Hepatic stellate cell (primary cell): ENCODE data around the gene FBRSL1.
"Not testable (repeated sequence)": the region's sequence is repeated elsewhere in the genome, so short reads cannot be mapped to it uniquely, and the experiment has no call there.

ENCODE experiments used
- DNase-seq: peaks from one replicate; pipeline ENCODE4 v3.0.0; 2011; ENCODE audit warnings: low spot score

Gene FBRSL1

GRCh38 chr12:132471011-132471857, 18.7 kb upstream of the FBRSL1 start:
- no peak for DNase-seq

- DNase-seq, result no peak
Observed at GRCh38 chr12:132471858-132472255, 18.1 kb upstream of the FBRSL1 start.

- DNase-seq, result no peak
Observed at GRCh38 chr12:132472386-132472785, 17.6 kb upstream of the FBRSL1 start.

DNA sequence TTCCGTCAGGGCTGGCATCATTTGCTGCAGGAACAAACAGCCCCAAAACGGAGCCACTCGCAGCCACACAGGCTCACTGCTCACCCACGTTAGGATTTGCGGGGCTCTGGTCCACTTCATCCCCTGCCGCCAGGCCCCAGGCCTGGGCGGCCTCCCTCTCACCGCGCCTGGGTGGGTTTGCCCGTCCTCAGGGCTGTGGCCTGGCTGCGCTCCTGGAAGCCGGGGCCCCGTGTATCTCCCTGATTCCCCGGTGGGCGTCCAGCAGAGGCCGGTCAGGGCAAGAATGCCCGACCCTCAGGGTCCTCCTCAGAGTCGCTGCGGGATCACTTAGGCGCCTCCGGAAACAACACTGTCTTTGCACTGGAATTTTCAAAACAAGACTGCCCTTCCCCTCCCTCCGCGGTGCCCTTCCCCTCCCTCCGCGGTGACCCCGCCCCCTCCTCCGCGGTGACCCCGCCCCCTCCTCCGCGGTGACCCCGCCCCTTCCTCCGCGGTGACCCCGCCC, 15.7 kb upstream of the FBRSL1 start:
- no peak for DNase-seq

- not testable (repeated sequence) for DNase-seq
Observed at GRCh38 chr12:132474799-132475303, 15.1 kb upstream of the FBRSL1 start.

GRCh38 chr12:132475304-132476037, 14.5 kb upstream of the FBRSL1 start:
- no peak for DNase-seq

DNA sequence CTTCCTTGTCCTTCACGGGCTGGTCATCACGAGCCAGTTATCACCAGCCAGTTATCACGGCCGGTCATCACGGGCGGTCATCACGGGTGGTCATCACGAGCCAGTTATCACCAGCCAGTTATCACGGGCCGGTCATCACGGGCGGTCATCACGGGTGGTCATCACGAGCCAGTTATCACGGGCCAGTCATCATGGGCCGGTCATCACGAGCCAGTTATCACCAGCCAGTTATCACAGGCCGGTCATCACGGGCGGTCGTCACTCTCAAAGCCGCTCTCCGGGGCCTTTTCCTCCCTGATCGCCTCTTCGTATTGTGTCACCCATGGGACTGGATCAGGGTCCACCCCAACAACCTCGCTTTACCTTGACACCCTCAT, 13.9 kb upstream of the FBRSL1 start:
- DNase-seq, result no peak

- no peak for DNase-seq
Observed at GRCh38 chr12:132476421-132476820, 13.5 kb upstream of the FBRSL1 start.

- no peak for DNase-seq
Observed at GRCh38 chr12:132477017-132477702, 12.8 kb upstream of the FBRSL1 start.

- DNase-seq, result no peak
Observed at GRCh38 chr12:132477703-132478432, 12.1 kb upstream of the FBRSL1 start.

- DNase-seq, result no peak
Observed at GRCh38 chr12:132478433-132478803, 11.5 kb upstream of the FBRSL1 start.

DNA sequence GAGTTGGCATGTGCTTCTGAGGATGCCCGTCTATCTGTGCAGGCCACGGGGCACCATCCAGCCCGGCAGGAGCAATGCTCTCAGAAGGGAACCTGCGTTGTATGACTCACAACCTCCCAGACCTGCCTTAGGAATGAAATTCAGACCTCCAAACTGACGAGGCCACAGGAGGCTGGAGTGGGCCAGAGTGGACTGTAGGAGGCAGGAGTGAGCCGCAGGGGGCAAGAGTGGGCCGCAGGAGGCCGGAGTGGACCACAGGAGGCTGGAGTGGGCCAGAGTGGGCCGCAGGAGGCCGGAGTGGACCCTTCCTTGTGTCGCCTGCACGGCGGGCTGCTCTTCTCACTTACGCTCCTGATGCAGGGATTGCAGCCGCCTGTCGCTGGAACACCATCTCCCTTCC, 11.1 kb upstream of the FBRSL1 start:
- DNase-seq, result no peak

- DNase-seq, result no peak
Observed at GRCh38 chr12:132479291-132479690, 10.7 kb upstream of the FBRSL1 start.

GRCh38 chr12:132479938-132480622, 9.9 kb upstream of the FBRSL1 start:
- no peak for DNase-seq

- DNase-seq, result no peak
Observed at GRCh38 chr12:132480623-132481132, 9.3 kb upstream of the FBRSL1 start.

GRCh38 chr12:132481345-132481744, 8.6 kb upstream of the FBRSL1 start:
- no peak for DNase-seq

- DNase-seq, result no peak
Observed at GRCh38 chr12:132481771-132482745, 7.9 kb upstream of the FBRSL1 start.

- no peak for DNase-seq
Observed at GRCh38 chr12:132482771-132483170, 7.2 kb upstream of the FBRSL1 start.

GRCh38 chr12:132483208-132483607, 6.7 kb upstream of the FBRSL1 start:
- no peak for DNase-seq

DNA sequence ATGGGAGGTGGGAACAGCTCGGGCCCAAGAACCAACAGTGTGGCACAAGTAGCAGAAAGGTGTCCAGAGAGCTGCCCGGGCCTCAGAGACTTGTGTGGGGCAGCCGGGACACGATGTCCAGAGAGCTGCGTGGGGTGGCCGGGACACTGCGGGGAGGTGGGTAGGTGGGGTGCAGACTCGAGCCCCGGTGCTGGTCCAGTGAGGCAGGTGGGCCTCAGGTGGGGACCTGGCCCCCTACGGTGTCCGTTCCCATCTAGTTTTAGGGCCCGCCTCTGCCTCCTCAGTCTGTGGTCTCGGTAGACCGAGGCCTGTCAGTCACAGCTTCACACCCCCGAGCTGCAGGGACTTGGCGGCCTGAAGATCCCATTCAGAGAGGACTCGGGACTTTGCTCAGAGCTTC, 6.3 kb upstream of the FBRSL1 start:
- DNase-seq, result no peak
